Panc1 (cell line): ENCODE data around the gene PLCE1. TPM values are rescaled to one million over a fixed set of nuclear protein-coding genes. Genes with fewer than 3 reads are reported as not detected.

Experiments
- ATAC-seq: fragments of 200-7000 bp; cut with Tn5 transposase; 2 replicates; pipeline ENCODE4 v1.9.1; 2020; ENCODE audit warnings: mild to moderate bottlenecking, moderate library complexity
- BruUV-seq: library from RNA; stranded (reverse); fragments of 400-500 nt; replicated peaks from 2 replicates; lab custom pipeline; 2021; lab: Mats Ljungman, UMichigan
- CTCF ChIA-PET: fragments of 300-600 bp; sonication (Branson Sonifier 250); formaldehyde crosslinking; loops from one replicate; lab custom pipeline; 2022; ENCODE audit warnings: antibody characterized with exemption; lab: Charles Lee
- POLR2A ChIA-PET: fragments of 300-600 bp; sonication (Branson Sonifier 250); formaldehyde crosslinking; loops from one replicate; lab custom pipeline; 2022; ENCODE audit warnings: antibody characterized with exemption; lab: Charles Lee
- DNase-seq: peaks from one replicate; pipeline ENCODE4 v3.0.0-alpha.2; 2010; ENCODE audit warnings: low read depth, low spot score
- H3K27ac ChIP-seq: 2 replicates; pipeline ENCODE4 v1.5.1; 2011; ENCODE audit warnings: mild to moderate bottlenecking, low read length, inconsistent platforms
- H3K27me3 ChIP-seq: fragments of 200-500 bp; sonication (Bioruptor generic); 2 replicates; pipeline ENCODE4 v1.6.0; 2014; ENCODE audit warnings: low read length, inconsistent platforms; ENCODE audit not compliant: control insufficient read depth, insufficient read depth
- H3K36me3 ChIP-seq: fragments of 200-500 bp; sonication (Bioruptor generic); 2 replicates; pipeline ENCODE4 v1.5.1; 2014; ENCODE audit warnings: inconsistent platforms, mild to moderate bottlenecking, low read length, moderate library complexity; ENCODE audit not compliant: control insufficient read depth, insufficient read depth
- H3K4me1 ChIP-seq: 2 replicates; pipeline ENCODE4 v1.5.1; 2011; ENCODE audit warnings: inconsistent platforms, mild to moderate bottlenecking, low read length, moderate library complexity; ENCODE audit not compliant: control insufficient read depth, insufficient read depth
- H3K4me3 ChIP-seq, 2 experiments: 2 replicates each; pipeline ENCODE4 v1.5.1; 2011 to 2012; ENCODE audit warnings: low read depth in 2 of 2, low read length in 2 of 2, mild to moderate bottlenecking in 2 of 2, inconsistent platforms in 1 of 2, moderate library complexity in 1 of 2
- H3K9me3 ChIP-seq: fragments of 200-500 bp; sonication (Bioruptor generic); 2 replicates; pipeline ENCODE4 v1.5.1; 2014; ENCODE audit warnings: low read depth, mild to moderate bottlenecking, inconsistent platforms, low read length, moderate library complexity; ENCODE audit not compliant: control insufficient read depth, insufficient read depth
- CTCF ChIP-seq: fragments of 450-650 bp; IDR thresholded peaks from 2 replicates; pipeline ENCODE4 v1.5.1; 2017; ENCODE audit warnings: mild to moderate bottlenecking
- POLR2AphosphoS5 ChIP-seq: IDR thresholded peaks from 2 replicates; pipeline ENCODE4 v1.6.1; 2012; ENCODE audit warnings: mild to moderate bottlenecking, low read depth, low read length, moderate library complexity
- REST ChIP-seq, 2 experiments: IDR thresholded peaks; 2 replicates each; pipeline ENCODE4 v1.6.1; 2011 to 2012; ENCODE audit warnings: low read depth in 2 of 2, control low read depth in 1 of 2, low read length in 1 of 2, mild to moderate bottlenecking in 1 of 2, moderate library complexity in 1 of 2; ENCODE audit not compliant: insufficient read depth in 1 of 2
- SIN3A ChIP-seq: IDR thresholded peaks from 2 replicates; pipeline ENCODE4 v1.6.1; 2012; ENCODE audit warnings: low read depth, mild to moderate bottlenecking, low read length, moderate library complexity, borderline replicate concordance; ENCODE audit not compliant: insufficient read depth
- TCF7L2 ChIP-seq: IDR thresholded peaks from 2 replicates; pipeline ENCODE4 v1.6.1; 2011; ENCODE audit warnings: mild to moderate bottlenecking, low read depth, low read length, inconsistent platforms
- in situ Hi-C: cut with HindIII; loops from 2 replicates; pipeline ENCODE4 v1.10.0; 2016; ENCODE audit warnings: low sequenced_read_pairs, low pct_unique_long_range_greater_than_20kb
- intact Hi-C: fragments of 100-400 bp; cut with micrococcal nuclease; formaldehyde crosslinking; loops from one replicate; pipeline ENCODE4 v1.10.0; 2022; ENCODE audit not compliant: unreplicated experiment
- total RNA-seq: library from RNA; stranded (reverse); gene quantifications from one replicate; pipeline ENCODE4 v1.2.1, GENCODE V29; 2021; ENCODE audit not compliant: unreplicated experiment

The PLCE1 gene
- total RNA-seq, 1 experiment from 2014 or later: 39.7 TPM

- ATAC-seq (no peak), DNase-seq (no peak)
- no peaks in the 10 kb centered on the region for H3K27me3 ChIP-seq
- no TSS peak for BruUV-seq
- intact Hi-C loops (no loop called here), in situ Hi-C loops (no loop called here)
- POLR2A ChIA-PET: no interaction called here
- H3K27ac ChIP-seq: no peak overlapping the region
- peaks cover 45% of the 10 kb centered on the region for H3K4me1 ChIP-seq
- no peaks in the 10 kb centered on the region for H3K9me3 ChIP-seq
- H3K4me3 ChIP-seq: no peak overlapping the region
- TF ChIP-seq SIN3A: no peak
- no peak for TF ChIP-seq POLR2AphosphoS5
- TF ChIP-seq TCF7L2: no peak
- TF ChIP-seq REST (IDR thresholded peaks at IDR 0.05; ENCODE audit: insufficient read depth in 1 of 2, low read depth in 2 of 2, low read length in 1 of 2): no peak
- TF ChIP-seq CTCF: no peak
- no peaks in the 10 kb centered on the region for H3K36me3 ChIP-seq
- CTCF ChIA-PET: no interaction called here
Measured at GRCh38 chr10:94012834-94013233, 19.1 kb downstream of the PLCE1 start.

GRCh38 chr10:94013331-94013760 lies 19.6 kb downstream of the PLCE1 start:
- 0 out of 2 replicates have a peak overlapping the region, but pooled peaks have one; percentile 25 for H3K27ac ChIP-seq
- POLR2A ChIA-PET: no interaction called here

More at GRCh38 chr10:94013331-94013760, 19.6 kb downstream of the PLCE1 start:
- TF ChIP-seq POLR2AphosphoS5: no peak
- TF ChIP-seq CTCF: 0 out of 2 replicates have a peak, but pooled peaks have one; percentile 8
- ATAC-seq (no peak), DNase-seq (no peak)
- in situ Hi-C loops: no loop called here
- Histone ChIP-seq H3K36me3 (no peaks in the 10 kb centered on the region), H3K9me3 (no peaks in the 10 kb centered on the region), H3K4me3 (no peak overlapping the region), H3K4me1 (peaks cover 45% of the 10 kb centered on the region), H3K27me3 (no peaks in the 10 kb centered on the region)
- CTCF ChIA-PET: no interaction called here
- intact Hi-C loops: no loop called here
- no TSS peak for BruUV-seq
